B cell (primary cell): ENCODE data around the gene SMCO2. TPM values are rescaled to one million over a fixed set of nuclear protein-coding genes. Genes with fewer than 3 reads are reported as not detected.
"Not testable (repeated sequence)": the region's sequence is repeated elsewhere in the genome, so short reads cannot be mapped to it uniquely, and the experiment has no call there.

Experiments used
- ATAC-seq: fragments of 200-7000 bp; cut with Tn5 transposase; one replicate; pipeline ENCODE4 v1.10.0; 2021; ENCODE audit warnings: low read depth, mild to moderate bottlenecking, moderate number of reproducible peaks, moderate library complexity
- CTCF ChIA-PET: fragments of 350-600 bp; sonication (Branson Sonifier 250); formaldehyde crosslinking; loops from one replicate; lab custom pipeline; 2021; ENCODE audit warnings: antibody characterized with exemption, inconsistent platforms; lab: Charles Lee
- POLR2A ChIA-PET: fragments of 350-600 bp; sonication (Branson Sonifier 250); formaldehyde crosslinking; loops from one replicate; lab custom pipeline; 2021; ENCODE audit warnings: antibody characterized with exemption; lab: Charles Lee
- DNase-seq: peaks from one replicate; pipeline ENCODE4 v3.0.0; 2013
- H2AFZ ChIP-seq: 2 replicates; pipeline ENCODE4 v1.6.1; 2012; ENCODE audit warnings: mild to moderate bottlenecking, low read depth, low read length; ENCODE audit not compliant: insufficient read depth, poor library complexity, severe bottlenecking
- H3K27ac ChIP-seq, 2 donors: 1 replicate in 1 of 2; 2 replicates in 1 of 2; pipeline ENCODE4 v1.5.1; 2012 to 2013; ENCODE audit warnings: low read length in 2 of 2, mild to moderate bottlenecking in 2 of 2, moderate library complexity in 1 of 2
- H3K27me3 ChIP-seq, 4 experiments: fragments of 200-600 bp in 1 of 4; sonication (generic) in 1 of 4; replicated peaks in 1 of 4; 1 replicate in 2 of 4; 2 replicates in 2 of 4; pipeline versions ENCODE4 v1.6.1 to v1.7.0; 2013 to 2016; ENCODE audit warnings: low read length in 3 of 4, mild to moderate bottlenecking in 2 of 4, mixed read lengths in 1 of 4, moderate library complexity in 1 of 4; ENCODE audit not compliant: insufficient read depth in 4 of 4, control insufficient read depth in 3 of 4; ENCODE audit errors: control extremely low read depth in 1 of 4
- H3K36me3 ChIP-seq, 2 experiments: replicated peaks in 1 of 2; 1 replicate in 1 of 2; 2 replicates in 1 of 2; pipeline versions ENCODE4 v1.6.1 to v1.7.1; 2013; ENCODE audit warnings: low read length in 1 of 2; ENCODE audit not compliant: insufficient read depth in 2 of 2, control insufficient read depth in 1 of 2; ENCODE audit errors: control extremely low read depth in 1 of 2, extremely low read depth in 1 of 2
- H3K4me1 ChIP-seq, 2 donors: fragments of 200-600 bp in 1 of 2; sonication (generic) in 1 of 2; 1 replicate in 1 of 2; 2 replicates in 1 of 2; pipeline versions ENCODE4 v1.5.1 to v1.6.1; 2013 to 2017; ENCODE audit warnings: low read length in 2 of 2; ENCODE audit not compliant: control insufficient read depth in 2 of 2, insufficient read depth in 2 of 2
- H3K4me2 ChIP-seq: replicated peaks from 2 replicates; pipeline ENCODE3; 2012; ENCODE audit warnings: mild to moderate bottlenecking, low read depth, low read length; ENCODE audit not compliant: poor library complexity, severe bottlenecking
- H3K4me3 ChIP-seq, 5 experiments: fragments of 200-600 bp in 1 of 5; sonication (generic) in 1 of 5; 1 replicate in 3 of 5; 2 replicates in 2 of 5; pipeline versions ENCODE4 v1.5.1 to v1.7.0; 2011 to 2016; ENCODE audit warnings: low read length in 4 of 5, mild to moderate bottlenecking in 4 of 5, low read depth in 2 of 5, control low read depth in 1 of 5, moderate library complexity in 1 of 5; ENCODE audit not compliant: insufficient read depth in 1 of 5; ENCODE audit errors: control extremely low read depth in 1 of 5, extremely low read depth in 1 of 5
- H3K79me2 ChIP-seq: fragments of 200-600 bp; sonication (generic); one replicate; pipeline ENCODE4 v1.6.0; 2016; ENCODE audit warnings: low read length; ENCODE audit not compliant: control insufficient read depth, insufficient read depth
- H3K9ac ChIP-seq: fragments of 200-600 bp; sonication (generic); 2 replicates; pipeline ENCODE4 v1.6.1; 2017; ENCODE audit warnings: mild to moderate bottlenecking, low read length, moderate library complexity
- H3K9me3 ChIP-seq, 3 donors: one replicate each; pipeline versions ENCODE4 v1.6.1 to v1.7.1; 2013; ENCODE audit warnings: low read length in 2 of 3; ENCODE audit not compliant: control insufficient read depth in 2 of 3, insufficient read depth in 1 of 3; ENCODE audit errors: control extremely low read depth in 1 of 3
- H4K20me1 ChIP-seq: 2 replicates; pipeline ENCODE4 v1.6.0; 2012; ENCODE audit warnings: mild to moderate bottlenecking, low read length; ENCODE audit not compliant: insufficient read depth, control insufficient read depth, poor library complexity, severe bottlenecking
- H3K27ac Mint-ChIP-seq: one replicate; pipeline ENCODE4 v1.8.0; 2021; ENCODE audit warnings: mixed read lengths
- H3K27me3 Mint-ChIP-seq: one replicate; pipeline ENCODE4 v1.8.0; 2021; ENCODE audit warnings: mixed read lengths
- H3K4me1 Mint-ChIP-seq: one replicate; pipeline ENCODE4 v1.8.0; 2021; ENCODE audit warnings: mixed read lengths
- H3K4me3 Mint-ChIP-seq: one replicate; pipeline ENCODE4 v1.8.0; 2021; ENCODE audit warnings: mixed read lengths
- H3K9me3 Mint-ChIP-seq: one replicate; pipeline ENCODE4 v1.8.0; 2022; ENCODE audit warnings: mixed read lengths; ENCODE audit not compliant: insufficient read depth
- CTCF ChIP-seq: fragments of 200-600 bp; IDR thresholded peaks from one replicate; pipeline ENCODE4 v1.8.0; 2022; ENCODE audit warnings: antibody characterized with exemption, mild to moderate bottlenecking
- EZH2 ChIP-seq: IDR thresholded peaks from 2 replicates; pipeline ENCODE4 v1.6.1; 2012; ENCODE audit warnings: borderline replicate concordance, low read depth, mild to moderate bottlenecking, moderate library complexity, low read length; ENCODE audit not compliant: insufficient read depth, poor library complexity, severe bottlenecking
- WGBS: methylation state at CpG from one replicate; pipeline ENCODE4 v1.1.5; 2013; ENCODE audit warnings: missing lambda C conversion rate; ENCODE audit not compliant: insufficient coverage; 5-methylcytosine and 5-hydroxymethylcytosine counted together
- intact Hi-C: fragments of 100-400 bp; cut with micrococcal nuclease; formaldehyde crosslinking; loops from one replicate; pipeline ENCODE4 v1.10.0; 2022
- polyA plus RNA-seq: library from polyadenylated mRNA; depleted of rRNA; stranded (reverse); fragments of >200 nt; gene quantifications from 2 replicates; pipeline ENCODE4 v1.2.3, GENCODE V29; 2012
- total RNA-seq, 2 donors: library from RNA; stranded (reverse); fragments of 120-200 nt in 1 of 2; gene quantifications; 1 replicate in 1 of 2; 2 replicates in 1 of 2; pipeline versions ENCODE4 v1.2.3 to v1.2.4, GENCODE V29; 2013 to 2022

The SMCO2 gene
- total and polyA plus RNA-seq, 2 donors (not counting 1 experiment from before 2014, with no cell fraction given), result 0.15 TPM; not detected in 1

DNA sequence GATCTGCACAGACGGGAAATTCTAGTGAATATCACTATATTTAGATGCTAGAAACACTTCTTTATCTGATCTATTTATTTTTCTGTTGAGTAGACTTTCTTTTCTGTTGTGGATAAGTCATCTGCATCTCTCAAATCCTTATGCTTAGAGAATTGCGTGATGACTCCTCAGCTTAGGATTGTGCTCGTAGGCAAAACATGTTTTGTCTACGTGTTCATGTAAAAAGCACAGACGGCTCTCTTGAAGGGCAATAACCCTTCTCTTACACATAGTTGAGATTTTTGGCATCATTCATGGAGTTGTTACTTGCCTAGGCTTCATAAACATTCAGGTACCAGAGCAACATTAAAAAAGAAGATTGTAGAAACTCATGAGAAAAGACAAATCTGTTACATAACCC lies 96.1 kb downstream of the SMCO2 start:
- no CpG with 5 or more reads among the region's 5 CpGs for WGBS
- intact Hi-C loops, result no loop called here
- H3K4me3 Mint-ChIP-seq, result no peak overlapping the region
- H3K27ac Mint-ChIP-seq, result no peak overlapping the region
- Histone ChIP-seq H3K27ac (no peak overlapping the region), H3K36me3 (no peaks in the 10 kb centered on the region), H3K4me1 (peaks cover 15% of the 10 kb centered on the region in 2 donors), H4K20me1 (no peaks in the 10 kb centered on the region), H2AFZ (no peak overlapping the region), H3K4me2 (no peak overlapping the region), H3K27me3 (no peaks in the 10 kb centered on the region), H3K79me2 (peaks cover 57% of the 10 kb centered on the region), H3K9me3 (no peaks in the 10 kb centered on the region), H3K4me3 (no peak overlapping the region), H3K9ac (no peak overlapping the region)
- CTCF ChIA-PET, result no interaction called here
- ATAC-seq (no peak), DNase-seq (no peak)
- H3K4me1 Mint-ChIP-seq, result peaks cover 26% of the 10 kb centered on the region
- TF ChIP-seq EZH2 (no peak), CTCF (no peak)
- POLR2A ChIA-PET, result no interaction called here
- H3K27me3 Mint-ChIP-seq, result peaks cover 16% of the 10 kb centered on the region
- H3K9me3 Mint-ChIP-seq, result no peaks in the 10 kb centered on the region

- Mint-ChIP-seq H3K27me3 (peaks cover 13% of the 10 kb centered on the region), H3K4me1 (peaks cover 22% of the 10 kb centered on the region)
- intact Hi-C loops, H3K4me3 ChIP-seq, ATAC-seq, H3K9me3 Mint-ChIP-seq, CTCF ChIA-PET, H3K27ac Mint-ChIP-seq, H3K9ac ChIP-seq, H2AFZ ChIP-seq, H3K36me3 ChIP-seq, DNase-seq, H3K4me3 Mint-ChIP-seq, H3K27me3 ChIP-seq, H3K4me1 ChIP-seq, POLR2A ChIA-PET, H3K27ac ChIP-seq, H4K20me1 ChIP-seq, H3K9me3 ChIP-seq, H3K4me2 ChIP-seq: not testable (repeated sequence)
- WGBS, result no CpG with 5 or more reads among the region's 1 CpG
- peaks cover 49% of the 10 kb centered on the region for H3K79me2 ChIP-seq
Measured at GRCh38 chr12:27544858-27545257, 98.3 kb downstream of the SMCO2 start.
